NT2/D1 (cell line): ENCODE data around the gene SHC2.

Source experiments
- DNase-seq: peaks from one replicate; pipeline ENCODE4 v3.0.0-alpha.2; 2011; ENCODE audit warnings: low read depth, low spot score
- H3K27me3 ChIP-seq: 2 replicates; pipeline ENCODE4 v1.6.0; 2011; ENCODE audit warnings: mild to moderate bottlenecking; ENCODE audit not compliant: insufficient read length, insufficient read depth
- H3K36me3 ChIP-seq: 2 replicates; pipeline ENCODE4 v1.6.1; 2011; ENCODE audit warnings: mild to moderate bottlenecking, low read length, mixed read lengths; ENCODE audit not compliant: insufficient read depth, insufficient read length
- H3K4me1 ChIP-seq: 2 replicates; pipeline ENCODE4 v1.5.1; 2011; ENCODE audit not compliant: insufficient read depth, insufficient read length
- H3K4me3 ChIP-seq: 2 replicates; pipeline ENCODE4 v1.5.1; 2011; ENCODE audit warnings: low read depth; ENCODE audit not compliant: insufficient read length
- H3K9ac ChIP-seq: 2 replicates; pipeline ENCODE4 v1.6.0; 2011; ENCODE audit warnings: low read depth; ENCODE audit not compliant: insufficient read length
- H3K9me3 ChIP-seq: 2 replicates; pipeline ENCODE4 v1.5.1; 2011; ENCODE audit warnings: mild to moderate bottlenecking, low read length; ENCODE audit not compliant: insufficient read depth
- SUZ12 ChIP-seq: IDR thresholded peaks from 2 replicates; pipeline ENCODE4 v1.6.1; 2011; ENCODE audit not compliant: insufficient read length, insufficient read depth; ENCODE audit errors: extremely low read depth
- YY1 ChIP-seq: IDR thresholded peaks from 2 replicates; pipeline ENCODE4 v1.6.1; 2011; ENCODE audit not compliant: insufficient read length, insufficient read depth
- ZNF274 ChIP-seq: IDR thresholded peaks from 2 replicates; pipeline ENCODE4 v1.6.1; 2011; ENCODE audit warnings: mild to moderate bottlenecking, low read depth, low read length

The SHC2 gene

DNA sequence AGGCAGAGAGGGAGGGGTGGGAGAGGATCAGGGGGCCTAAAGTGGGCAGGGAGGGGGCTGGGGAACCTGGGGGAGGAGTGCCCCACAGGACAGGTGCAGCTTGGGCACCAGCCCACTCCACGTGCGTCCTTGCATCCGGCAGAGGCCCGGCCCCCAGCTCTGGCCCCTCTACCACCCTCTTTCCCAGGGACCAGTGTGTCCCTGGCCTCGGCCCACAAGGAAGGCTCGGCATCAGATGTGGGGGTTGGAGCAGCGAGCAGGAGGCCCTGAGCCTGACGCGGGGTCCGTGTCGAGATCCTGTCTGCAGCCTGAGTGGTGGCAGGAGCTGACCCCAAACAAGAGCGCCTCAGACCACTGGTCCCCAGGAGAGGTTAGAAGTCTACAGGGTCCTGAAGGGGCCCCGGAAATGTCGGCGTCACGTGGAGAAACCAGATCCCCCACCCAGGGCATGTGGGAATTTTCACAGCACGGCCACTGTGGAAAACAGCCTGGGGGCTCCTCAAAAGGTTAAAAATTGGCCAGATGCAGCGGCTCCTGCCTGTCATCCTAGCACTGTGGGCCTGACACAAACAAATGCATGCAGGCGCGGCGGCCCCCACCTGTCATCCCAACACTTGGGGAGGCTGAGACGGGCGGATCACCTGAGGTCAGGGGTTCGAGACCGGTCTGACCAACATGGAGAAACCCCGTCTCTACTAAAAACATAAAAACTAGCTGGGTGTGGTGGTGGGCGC, 21.5 kb downstream of the SHC2 start:
- TF ChIP-seq SUZ12 (no peak), YY1 (no peak), ZNF274 (no peak)
- no peaks in the 10 kb centered on the region for H3K27me3 ChIP-seq

DNA sequence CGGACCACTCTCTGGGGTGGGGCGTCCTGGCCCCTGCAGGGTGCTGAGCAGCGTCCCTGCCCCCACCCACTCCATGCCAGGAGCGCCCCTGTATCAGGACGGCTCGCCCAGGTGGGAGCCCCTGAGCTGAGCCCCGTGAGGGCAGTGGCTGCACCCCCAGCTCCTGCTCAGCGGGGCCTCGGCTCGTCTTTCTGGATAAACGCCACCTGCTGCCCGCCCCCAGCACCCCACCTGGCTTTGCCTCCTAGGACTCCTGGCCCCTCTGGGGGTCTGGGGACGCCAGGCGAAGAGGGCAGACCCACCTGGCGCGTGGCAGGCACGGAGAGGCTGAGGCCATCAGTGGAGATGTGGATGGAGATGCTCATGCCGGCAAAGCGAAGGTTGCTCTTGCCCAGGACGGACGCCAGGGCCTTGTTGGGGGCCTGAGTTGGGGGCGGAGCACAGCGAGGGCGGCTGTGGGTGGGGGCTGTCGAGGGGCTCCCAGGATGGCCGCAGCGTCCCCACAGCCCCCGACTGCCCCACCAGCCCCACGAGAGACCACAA, 22.3 kb downstream of the SHC2 start:
- TF ChIP-seq SUZ12 (no peak), YY1 (no peak), ZNF274 (no peak)
- Histone ChIP-seq H3K9ac (no peak overlapping the region), H3K4me3 (no peak overlapping the region), H3K36me3 (peaks cover 15% of the 10 kb centered on the region), H3K27me3 (no peaks in the 10 kb centered on the region), H3K9me3 (peaks cover 6% of the 10 kb centered on the region; the same call in 1 of the 2 replicates), H3K4me1 (peaks cover 21% of the 10 kb centered on the region)
- DNase-seq, result no peak

More for the DNA sequence above, 21.5 kb downstream of the SHC2 start:
- Histone ChIP-seq H3K4me3 (no peak overlapping the region), H3K9ac (no peak overlapping the region), H3K36me3 (peaks cover 11% of the 10 kb centered on the region), H3K9me3 (0 out of 2 replicates have a peak, but pooled peaks cover under 1% of the 10 kb centered on the region), H3K4me1 (peaks cover 21% of the 10 kb centered on the region)
- DNase-seq, result no peak

DNA sequence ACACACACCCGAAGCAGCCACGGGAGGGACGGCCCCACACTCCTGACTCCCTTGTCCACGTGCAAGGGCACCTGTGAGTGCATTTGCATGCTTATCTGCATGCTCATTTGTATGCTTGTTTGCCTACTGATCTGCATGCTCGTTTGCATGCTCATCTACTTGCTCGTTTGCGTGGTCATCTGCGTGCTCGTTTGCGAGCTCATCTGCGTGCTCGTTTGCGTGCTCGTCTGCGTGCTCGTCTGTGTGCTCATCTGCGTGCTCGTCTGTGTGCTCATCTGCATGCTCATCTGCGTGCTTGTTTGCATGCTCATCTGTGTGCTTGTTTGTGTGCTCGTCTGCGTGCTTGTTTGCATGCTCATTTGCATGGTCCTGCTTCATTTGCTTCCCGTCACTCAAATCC, 23.8 kb downstream of the SHC2 start:
- H3K27me3 ChIP-seq, result no peaks in the 10 kb centered on the region
- DNase-seq, result no peak
- H3K4me3 ChIP-seq, result no peak overlapping the region
- H3K9ac ChIP-seq, result peak overlapping the region; percentile 9
- H3K9me3 ChIP-seq, result peaks cover 6% of the 10 kb centered on the region; the same call in 1 of the 2 replicates
- H3K4me1 ChIP-seq, result peaks cover 21% of the 10 kb centered on the region
- no peak for TF ChIP-seq YY1
- peaks cover 15% of the 10 kb centered on the region for H3K36me3 ChIP-seq

DNA sequence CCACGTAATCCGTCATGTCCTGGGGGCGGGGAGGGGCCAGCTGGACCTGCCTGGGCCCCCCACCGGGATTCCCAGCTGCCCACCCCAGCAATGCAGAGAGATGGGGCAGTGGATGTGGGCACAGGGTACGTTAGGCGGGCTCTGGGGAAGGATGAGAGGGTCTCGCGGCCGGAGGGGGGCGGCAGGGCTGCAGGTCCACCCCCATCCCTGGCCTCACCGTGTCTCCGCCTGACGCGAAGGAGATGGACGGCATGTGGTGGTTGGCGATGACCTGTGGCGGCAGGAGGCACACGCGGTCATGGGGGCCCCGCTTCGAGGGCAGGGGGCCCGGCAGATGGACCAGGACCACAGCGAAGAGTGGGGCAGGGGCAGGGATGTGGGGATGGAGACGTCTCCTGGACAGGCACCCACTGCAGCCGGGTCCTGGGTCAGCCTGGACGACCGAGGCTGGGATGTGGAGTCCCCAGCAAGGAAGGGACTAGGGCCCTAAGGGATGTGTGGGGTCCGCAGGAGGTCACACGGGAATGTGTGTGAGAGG, 24.4 kb downstream of the SHC2 start:
- H3K4me1 ChIP-seq, result peaks cover 21% of the 10 kb centered on the region
- H3K4me3 ChIP-seq, result no peak overlapping the region
- no peaks in the 10 kb centered on the region for H3K27me3 ChIP-seq
- peaks cover 15% of the 10 kb centered on the region for H3K36me3 ChIP-seq
- TF ChIP-seq ZNF274 (no peak), SUZ12 (no peak), YY1 (no peak)
- peaks cover 6% of the 10 kb centered on the region; the same call in 1 of the 2 replicates for H3K9me3 ChIP-seq
- H3K9ac ChIP-seq, result peak overlapping the region; percentile 9
- DNase-seq, result no peak

DNA sequence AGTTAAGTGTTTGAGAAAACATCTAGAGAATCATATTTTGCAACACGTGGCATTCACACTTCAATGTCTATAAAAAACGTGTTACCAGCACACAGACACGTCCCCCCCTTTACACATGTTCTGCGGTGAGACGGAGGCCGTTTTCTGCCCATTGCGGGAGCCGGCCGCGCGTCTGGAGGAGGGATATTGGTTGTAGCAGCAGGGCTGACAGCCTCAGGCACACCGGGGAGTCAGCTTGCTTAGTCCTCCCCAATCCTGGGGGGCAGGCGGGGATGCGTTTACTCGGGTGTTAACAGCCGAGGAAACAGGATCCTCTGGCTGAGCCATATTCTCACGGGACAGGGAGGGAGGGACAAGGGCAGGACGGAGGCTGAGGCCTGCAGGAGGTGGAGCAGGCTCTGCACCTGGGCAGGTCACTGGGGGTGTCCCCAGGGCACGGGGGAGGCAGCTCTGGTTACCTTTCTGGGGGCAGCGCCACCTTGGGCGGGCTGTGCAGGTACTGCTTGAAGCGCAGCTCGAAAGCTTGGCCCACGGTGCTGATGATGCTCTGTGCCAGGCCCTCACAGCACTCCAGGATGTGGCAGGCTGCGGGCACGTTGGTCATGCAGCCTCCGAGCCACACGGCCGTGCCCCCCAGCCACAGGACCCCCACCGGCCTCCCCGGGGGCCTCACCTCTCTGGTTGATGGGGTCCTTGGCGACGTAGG, 25.0 kb downstream of the SHC2 start:
- Histone ChIP-seq H3K9ac (no peak overlapping the region), H3K9me3 (peaks cover 10% of the 10 kb centered on the region; the same call in 1 of the 2 replicates), H3K36me3 (peaks cover 15% of the 10 kb centered on the region), H3K4me1 (peaks cover 17% of the 10 kb centered on the region), H3K4me3 (no peak overlapping the region), H3K27me3 (no peaks in the 10 kb centered on the region)
- no peak for DNase-seq
- TF ChIP-seq ZNF274 (no peak), SUZ12 (no peak), YY1 (no peak)

DNA sequence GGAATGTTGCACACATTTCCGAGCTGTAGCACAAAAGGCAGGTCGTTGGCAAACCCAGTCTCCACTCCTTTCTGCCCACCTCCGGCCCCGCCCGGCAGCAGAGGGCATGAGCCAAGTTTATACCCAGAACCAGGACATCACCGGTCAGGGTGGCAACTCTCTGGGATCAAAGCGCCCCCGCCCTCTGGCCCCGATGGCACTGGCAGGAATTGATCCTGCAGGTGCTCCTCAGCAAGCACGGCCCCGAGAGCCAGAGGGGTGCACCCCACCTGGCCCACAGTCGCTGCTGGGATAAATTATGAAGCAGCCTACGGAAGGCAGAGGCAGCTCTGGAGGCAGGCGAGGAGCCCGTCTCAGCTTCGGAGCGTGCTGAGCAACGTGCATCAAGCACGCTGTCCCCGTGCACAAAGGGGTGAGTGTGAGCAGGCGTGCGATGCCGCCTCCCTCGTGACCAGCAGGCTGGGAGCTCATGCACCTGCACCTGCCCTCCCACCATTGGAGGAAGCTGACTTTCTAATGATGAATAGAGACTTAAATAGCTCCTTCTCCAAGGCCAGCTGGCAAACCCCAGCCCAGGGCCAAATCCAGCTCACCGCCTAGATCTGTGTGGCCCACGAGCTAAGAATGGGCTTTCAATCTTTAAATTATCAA, 25.7 kb downstream of the SHC2 start:
- Histone ChIP-seq H3K9ac (peak overlapping the region; percentile 5), H3K36me3 (peaks cover 20% of the 10 kb centered on the region), H3K27me3 (no peaks in the 10 kb centered on the region), H3K4me3 (no peak overlapping the region), H3K9me3 (peaks cover 16% of the 10 kb centered on the region), H3K4me1 (peaks cover 15% of the 10 kb centered on the region)
- TF ChIP-seq SUZ12 (no peak), YY1 (no peak), ZNF274 (no peak)
- no peak for DNase-seq
